Stimulated activated memory B cell treated with anti-CD40 and anti-IgM and Interleukin-4, amounts not matched to agents 10 μg/mL and 1 μg/mL and 100 μg/mL, for 72 hours (primary cell): ENCODE data around the gene FLNA.

Experiments used
- ATAC-seq: fragments of 150-1000 bp; cut with Tn5 transposase; 2 replicates; pipeline ENCODE4 v1.10.0; 2021
- H3K27ac Mint-ChIP-seq: one replicate; pipeline ENCODE4 v1.8.0; 2022; ENCODE audit warnings: mild to moderate bottlenecking, mixed read lengths
- H3K27me3 Mint-ChIP-seq: one replicate; pipeline ENCODE4 v1.8.0; 2022; ENCODE audit warnings: mixed read lengths
- H3K36me3 Mint-ChIP-seq: one replicate; pipeline ENCODE4 v1.8.0; 2022; ENCODE audit warnings: mixed read lengths
- H3K4me1 Mint-ChIP-seq: one replicate; pipeline ENCODE4 v1.8.0; 2022; ENCODE audit warnings: mixed read lengths
- H3K4me3 Mint-ChIP-seq: one replicate; pipeline ENCODE4 v1.8.0; 2022; ENCODE audit warnings: mild to moderate bottlenecking, moderate library complexity, mixed read lengths
- H3K9me3 Mint-ChIP-seq: one replicate; pipeline ENCODE4 v1.8.0; 2022; ENCODE audit warnings: mixed read lengths

The FLNA gene

DNA sequence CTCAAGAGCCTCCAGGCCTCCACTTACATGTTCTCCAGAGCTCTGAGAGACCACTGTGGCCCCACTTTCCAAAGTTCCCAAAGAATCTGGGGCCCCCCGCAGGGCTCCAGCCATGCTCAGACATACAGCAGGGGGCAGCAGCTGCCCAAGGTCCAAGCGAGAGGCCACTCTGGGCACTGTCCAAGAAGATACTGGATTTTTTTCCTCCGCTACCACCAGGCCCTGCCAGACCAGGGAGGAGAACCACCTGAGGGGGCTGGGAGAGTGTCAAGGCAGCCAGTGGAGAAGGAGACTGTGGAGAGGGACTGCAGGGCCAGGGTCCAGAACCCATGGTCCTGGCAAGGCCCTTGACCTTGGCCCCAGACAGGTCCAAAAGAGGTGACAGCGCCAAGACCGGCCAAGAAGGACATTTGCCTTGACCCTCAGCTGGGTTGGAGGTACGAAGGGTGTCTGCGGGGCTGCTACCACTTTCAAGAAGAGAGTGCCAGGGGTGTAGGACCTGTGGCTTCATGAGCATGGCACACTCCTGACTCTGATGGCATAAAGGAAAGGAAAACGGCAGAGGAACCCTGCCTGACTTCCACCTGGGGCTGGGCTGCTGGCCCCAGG is 10.0 kb upstream of the FLNA start:
- H3K9me3 Mint-ChIP-seq = no peaks in the 10 kb centered on the region
- no peak overlapping the region for H3K4me3 Mint-ChIP-seq
- peaks cover 11% of the 10 kb centered on the region for H3K36me3 Mint-ChIP-seq
- ATAC-seq = no peak
- H3K27ac Mint-ChIP-seq = no peak overlapping the region
- H3K27me3 Mint-ChIP-seq = no peaks in the 10 kb centered on the region
- H3K4me1 Mint-ChIP-seq = peaks cover 29% of the 10 kb centered on the region

GRCh38 chrX:154383359-154384283 is 9.2 kb upstream of the FLNA start:
- no peak overlapping the region for H3K27ac Mint-ChIP-seq
- no peak overlapping the region for H3K4me3 Mint-ChIP-seq
- no peak for ATAC-seq
- no peaks in the 10 kb centered on the region for H3K27me3 Mint-ChIP-seq
- H3K4me1 Mint-ChIP-seq = peaks cover 29% of the 10 kb centered on the region
- no peaks in the 10 kb centered on the region for H3K9me3 Mint-ChIP-seq
- H3K36me3 Mint-ChIP-seq = peaks cover 11% of the 10 kb centered on the region

GRCh38 chrX:154382483-154383069 is 8.1 kb upstream of the FLNA start:
- H3K4me3 Mint-ChIP-seq = no peak overlapping the region
- H3K27me3 Mint-ChIP-seq = no peaks in the 10 kb centered on the region
- no peaks in the 10 kb centered on the region for H3K9me3 Mint-ChIP-seq
- peaks cover 29% of the 10 kb centered on the region for H3K4me1 Mint-ChIP-seq
- ATAC-seq = no peak
- no peak overlapping the region for H3K27ac Mint-ChIP-seq
- peaks cover 11% of the 10 kb centered on the region for H3K36me3 Mint-ChIP-seq

DNA sequence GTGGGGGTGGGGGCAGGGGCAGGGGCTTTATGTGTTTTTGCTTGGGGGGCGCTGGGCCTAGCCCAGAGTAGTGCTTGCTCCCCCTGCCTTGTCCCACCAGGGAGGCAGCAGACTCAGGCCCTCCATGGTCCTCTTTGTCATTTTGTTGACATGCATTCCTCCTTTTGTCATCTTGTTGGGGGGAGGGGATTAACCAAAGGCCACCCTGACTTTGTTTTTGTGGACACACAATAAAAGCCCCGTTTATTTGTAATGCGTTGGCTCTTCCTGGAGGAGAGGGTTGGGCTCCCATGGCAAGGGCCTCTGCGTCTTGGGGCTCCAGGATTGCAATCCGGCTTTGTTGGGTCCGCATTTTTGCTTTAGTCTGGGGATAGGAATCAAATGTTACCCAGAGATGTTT is 6.8 kb upstream of the FLNA start:
- Mint-ChIP-seq H3K27ac (peak overlapping the region; percentile 91), H3K4me3 (no peak overlapping the region), H3K4me1 (peaks cover 29% of the 10 kb centered on the region), H3K27me3 (no peaks in the 10 kb centered on the region), H3K36me3 (peaks cover 11% of the 10 kb centered on the region), H3K9me3 (no peaks in the 10 kb centered on the region)
- no peak for ATAC-seq

DNA sequence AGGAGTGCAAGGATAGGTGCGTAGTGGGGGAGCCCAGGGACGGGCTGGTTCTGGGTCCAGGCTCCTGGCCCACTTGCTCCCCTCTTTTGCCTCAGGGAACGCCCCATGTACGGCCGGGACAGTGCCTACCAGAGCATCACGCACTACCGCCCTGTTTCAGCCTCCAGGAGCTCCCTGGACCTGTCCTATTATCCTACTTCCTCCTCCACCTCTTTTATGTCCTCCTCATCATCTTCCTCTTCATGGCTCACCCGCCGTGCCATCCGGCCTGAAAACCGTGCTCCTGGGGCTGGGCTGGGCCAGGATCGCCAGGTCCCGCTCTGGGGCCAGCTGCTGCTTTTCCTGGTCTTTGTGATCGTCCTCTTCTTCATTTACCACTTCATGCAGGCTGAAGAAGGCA is 6.4 kb upstream of the FLNA start:
- no peaks in the 10 kb centered on the region for H3K27me3 Mint-ChIP-seq
- ATAC-seq = no peak
- H3K9me3 Mint-ChIP-seq = no peaks in the 10 kb centered on the region
- H3K27ac Mint-ChIP-seq = peak overlapping the region; percentile 91
- H3K4me1 Mint-ChIP-seq = peaks cover 29% of the 10 kb centered on the region
- peaks cover 11% of the 10 kb centered on the region for H3K36me3 Mint-ChIP-seq
- H3K4me3 Mint-ChIP-seq = peak overlapping the region; percentile 87

DNA sequence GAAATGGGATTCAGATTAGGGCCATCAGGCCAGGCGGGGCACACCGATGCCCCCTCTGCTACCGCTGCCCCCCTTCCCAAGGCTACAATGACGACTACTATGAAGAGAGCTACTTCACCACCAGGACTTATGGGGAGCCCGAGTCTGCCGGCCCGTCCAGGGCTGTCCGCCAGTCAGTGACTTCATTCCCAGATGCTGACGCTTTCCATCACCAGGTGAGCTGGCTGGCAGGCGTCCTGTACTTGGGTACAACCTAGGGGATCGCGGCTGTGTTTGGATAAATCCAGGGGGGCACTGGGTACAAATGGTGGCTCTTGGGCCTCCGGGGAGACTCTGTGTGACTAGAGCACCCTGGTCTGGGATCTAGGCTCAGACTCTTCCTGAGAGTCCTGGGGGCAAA is 5.7 kb upstream of the FLNA start:
- peak overlapping the region; percentile 87 for H3K4me3 Mint-ChIP-seq
- H3K4me1 Mint-ChIP-seq = peaks cover 31% of the 10 kb centered on the region
- H3K27ac Mint-ChIP-seq = peak overlapping the region; percentile 91
- no peaks in the 10 kb centered on the region for H3K9me3 Mint-ChIP-seq
- ATAC-seq = no peak
- H3K27me3 Mint-ChIP-seq = no peaks in the 10 kb centered on the region
- H3K36me3 Mint-ChIP-seq = peaks cover 11% of the 10 kb centered on the region

GRCh38 chrX:154379569-154379951 is 5.1 kb upstream of the FLNA start:
- no peak for ATAC-seq
- Mint-ChIP-seq H3K4me1 (peaks cover 31% of the 10 kb centered on the region), H3K4me3 (peak overlapping the region; percentile 87), H3K27ac (peak overlapping the region; percentile 91), H3K36me3 (peaks cover 11% of the 10 kb centered on the region), H3K9me3 (no peaks in the 10 kb centered on the region), H3K27me3 (no peaks in the 10 kb centered on the region)

DNA sequence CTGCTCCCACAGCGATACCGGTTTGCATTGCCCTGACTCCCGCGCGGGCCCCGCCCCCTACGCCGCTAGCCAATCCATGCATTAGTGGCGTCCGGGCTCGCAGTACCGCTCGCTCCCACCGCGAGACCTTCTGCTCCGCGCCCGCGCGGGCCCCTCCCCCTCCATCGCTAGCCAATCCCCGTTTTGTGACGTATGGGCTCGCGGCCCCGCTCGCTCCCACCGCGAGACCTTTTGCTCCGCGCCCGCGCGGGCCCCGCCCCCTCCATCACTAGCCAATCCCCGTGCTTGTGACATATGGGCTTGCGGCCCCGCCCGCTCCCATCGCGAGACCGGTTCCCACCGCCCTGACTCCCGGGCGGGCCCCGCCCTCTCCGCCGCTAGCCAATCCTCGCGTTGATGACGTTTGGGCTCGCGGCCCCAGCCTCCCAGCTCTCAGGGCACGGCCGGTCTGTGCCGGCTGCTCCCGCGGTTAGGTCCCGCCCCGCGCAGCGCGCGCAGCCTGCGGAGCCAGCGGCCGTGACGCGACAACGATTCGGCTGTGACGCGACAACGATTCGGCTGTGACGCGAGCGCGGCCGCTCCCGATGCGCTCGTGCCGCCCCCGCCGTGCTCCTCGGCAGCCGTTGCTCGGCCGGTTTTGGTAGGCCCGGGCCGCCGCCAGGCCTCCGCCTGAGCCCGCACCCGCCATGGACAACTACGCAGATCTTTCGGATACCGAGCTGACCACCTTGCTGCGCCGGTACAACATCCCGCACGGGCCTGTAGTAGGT is 4.5 kb upstream of the FLNA start, which contains the start of gene EMD:
Gene EMD, plus strand, starts transcription at position 497 of the 770 bp plus-strand sequence. Its CDS starts 190 bp downstream, at position 687.
- peaks cover 11% of the 10 kb centered on the region for H3K36me3 Mint-ChIP-seq
- peak within 1 kb of the TSS; percentile 91 for H3K27ac Mint-ChIP-seq
- peaks cover 26% of the 10 kb centered on the region for H3K4me1 Mint-ChIP-seq
- no peaks in the 10 kb centered on the region for H3K9me3 Mint-ChIP-seq
- H3K27me3 Mint-ChIP-seq = no peaks in the 10 kb centered on the region
- H3K4me3 Mint-ChIP-seq = peak within 1 kb of the TSS; percentile 87
- peak; percentile 93 for ATAC-seq

- Mint-ChIP-seq H3K27ac (peak overlapping the region; percentile 91), H3K4me3 (peak overlapping the region; percentile 87), H3K9me3 (no peaks in the 10 kb centered on the region), H3K27me3 (no peaks in the 10 kb centered on the region), H3K4me1 (peaks cover 24% of the 10 kb centered on the region), H3K36me3 (peaks cover 11% of the 10 kb centered on the region)
- no peak for ATAC-seq
Measured at GRCh38 chrX:154378059-154378798, 3.8 kb upstream of the FLNA start.

DNA sequence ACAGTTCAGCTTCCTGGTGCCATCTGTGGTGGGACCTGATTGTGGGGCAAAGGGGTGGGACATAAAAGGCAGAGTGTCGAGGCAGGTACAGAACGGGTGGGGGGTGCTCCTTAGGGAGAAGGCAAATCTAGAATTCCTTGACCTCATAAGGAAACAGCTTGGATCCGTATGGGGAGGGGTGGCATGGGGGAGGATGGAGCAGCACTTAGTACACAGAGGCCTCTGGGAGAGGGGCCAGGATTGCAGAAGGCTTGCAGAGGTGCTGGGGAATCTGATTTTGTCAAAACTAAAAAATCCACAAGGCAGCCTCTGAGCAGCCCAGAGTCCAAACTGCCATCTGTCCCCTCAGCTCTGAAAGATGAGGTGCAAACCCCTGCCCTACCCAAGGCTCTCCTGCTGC is 2.3 kb upstream of the FLNA start:
- ATAC-seq = no peak
- Mint-ChIP-seq H3K4me3 (no peak overlapping the region), H3K36me3 (peaks cover 11% of the 10 kb centered on the region), H3K4me1 (peaks cover 28% of the 10 kb centered on the region), H3K9me3 (no peaks in the 10 kb centered on the region), H3K27ac (no peak overlapping the region), H3K27me3 (no peaks in the 10 kb centered on the region)

- peak overlapping the region; percentile 36 for H3K4me3 Mint-ChIP-seq
- no peak overlapping the region for H3K27ac Mint-ChIP-seq
- no peak for ATAC-seq
- no peaks in the 10 kb centered on the region for H3K9me3 Mint-ChIP-seq
- H3K27me3 Mint-ChIP-seq = no peaks in the 10 kb centered on the region
- H3K36me3 Mint-ChIP-seq = peaks cover 1% of the 10 kb centered on the region
- peaks cover 17% of the 10 kb centered on the region for H3K4me1 Mint-ChIP-seq
Measured at GRCh38 chrX:154375156-154375504, 696 bp upstream of the FLNA start.

GRCh38 chrX:154373340-154374306 is 811 bp downstream of the FLNA start:
- no peaks in the 10 kb centered on the region for H3K36me3 Mint-ChIP-seq
- no peak for ATAC-seq
- H3K4me1 Mint-ChIP-seq = peaks cover 14% of the 10 kb centered on the region
- no peak overlapping the region for H3K27ac Mint-ChIP-seq
- H3K9me3 Mint-ChIP-seq = no peaks in the 10 kb centered on the region
- peak overlapping the region; percentile 71 for H3K4me3 Mint-ChIP-seq
- no peaks in the 10 kb centered on the region for H3K27me3 Mint-ChIP-seq

DNA sequence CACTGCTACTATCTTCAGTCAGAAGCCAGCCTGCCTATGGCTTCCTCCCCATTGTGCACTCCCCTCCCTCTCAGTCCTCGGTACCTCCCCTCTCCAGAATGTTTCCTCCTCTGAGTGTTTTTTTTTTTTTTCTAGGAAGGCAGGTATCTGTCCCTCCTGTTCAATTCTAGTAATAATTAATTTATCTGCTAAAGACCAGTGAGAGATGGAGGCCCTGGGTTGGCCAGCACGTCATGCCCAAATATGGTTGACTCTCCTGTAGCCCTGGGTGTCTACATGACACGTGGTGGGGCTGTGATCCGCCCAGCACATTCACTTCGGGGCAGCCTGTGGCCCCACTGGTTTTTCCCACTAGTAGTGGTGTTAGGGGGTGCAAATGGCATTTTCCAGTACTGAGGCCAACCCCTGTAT is 1.8 kb downstream of the FLNA start:
- H3K4me3 Mint-ChIP-seq = peak overlapping the region; percentile 90
- H3K27me3 Mint-ChIP-seq = no peaks in the 10 kb centered on the region
- peak overlapping the region; percentile 87 for H3K27ac Mint-ChIP-seq
- H3K9me3 Mint-ChIP-seq = no peaks in the 10 kb centered on the region
- peaks cover 6% of the 10 kb centered on the region for H3K36me3 Mint-ChIP-seq
- peaks cover 24% of the 10 kb centered on the region for H3K4me1 Mint-ChIP-seq
- ATAC-seq = no peak
